ENCODE data around the gene CHRNA7. TPM values are rescaled to one million over a fixed set of nuclear protein-coding genes. Genes with fewer than 3 reads are reported as not detected.

CHRNA7 gene
- total and polyA plus RNA-seq, 10 of the 15 experiments (the other 5 are each of a cell fraction or from before 2014, with no cell fraction given): 0.06 to 0.15 (median 0.12) TPM; not detected in 7

GRCh38 chr15:32119286-32119685 lies 89.0 kb downstream of the CHRNA7 start:
- ChIA-PET POLR2A (no interaction called here), RAD21 (ENCODE audit: unreplicated experiment) (no interaction called here), SMC1A (ENCODE audit: uncharacterized antibody, unreplicated experiment) (no interaction called here), CTCF (no interaction called here)
- BruUV-seq (replicated peaks): no TSS peak
- Histone ChIP-seq H3K27me3 (replicated peaks in 1 of 2; ENCODE audit: control insufficient read depth in 2 of 2, insufficient read depth in 2 of 2, low read length in 1 of 2) (no peaks in the 10 kb centered on the region; a peak in 1 of 4 replicates), H3K27ac (ENCODE audit: control insufficient read depth, insufficient read depth) (no peak overlapping the region), H3K4me2 (ENCODE audit: control insufficient read depth, insufficient read depth) (no peak overlapping the region), H3K4me1 (ENCODE audit: control insufficient read depth, insufficient read depth, low read length) (no peaks in the 10 kb centered on the region; the same call in 1 of the 2 replicates), H3K4me3 (no peak overlapping the region), H3K9me3 (replicated peaks; ENCODE audit: control insufficient read depth, insufficient read depth, low read length) (no peaks in the 10 kb centered on the region), H2AFZ (ENCODE audit: control insufficient read depth, low read depth, low read length) (no peak overlapping the region), H3K79me2 (ENCODE audit: control insufficient read depth, insufficient read depth, low read length) (no peaks in the 10 kb centered on the region), H4K20me1 (ENCODE audit: control insufficient read depth, insufficient read depth) (no peaks in the 10 kb centered on the region), H3K9ac (ENCODE audit: control insufficient read depth, insufficient read depth, low read length) (no peak overlapping the region), H3K36me3 (ENCODE audit: control insufficient read depth in 2 of 2, insufficient read depth in 2 of 2, low read length in 1 of 2) (no peaks in the 10 kb centered on the region)
- intact Hi-C loops (cut with micrococcal nuclease; ENCODE audit: unreplicated experiment): no loop called here
- FAIRE-seq (no peak), ATAC-seq (peak; percentile 31; the same call in 1 of the 3 replicates), DNase-seq (ENCODE audit: low read depth, low spot score) (no peak)
- in situ Hi-C loops (cut with MboI): no loop called here
- 3% methylated on average over 3 of the region's 3 CpGs for WGBS (ENCODE audit: insufficient coverage, insufficient replicate concordance, low lambda C conversion rate, missing lambda C conversion rate)
- TF ChIP-seq CBFB (IDR thresholded peaks at IDR 0.05; ENCODE audit: low read depth) (no peak), NR2C2 (IDR thresholded peaks at IDR 0.05; ENCODE audit: borderline replicate concordance, control insufficient read depth, insufficient read length, low read depth) (no peak), MTA2 (IDR thresholded peaks at IDR 0.05; ENCODE audit: low read depth) (no peak), DPF2 (IDR thresholded peaks at IDR 0.05) (no peak), JUND (IDR thresholded peaks at IDR 0.05; ENCODE audit: low read depth, low read length) (no peak), ETV6 (conservative IDR thresholded peaks at IDR 0.05 in 1 of 2, IDR thresholded peaks at IDR 0.05 in 1 of 2; ENCODE audit: borderline replicate concordance in 1 of 2, low read depth in 1 of 2) (no peak), MYB (IDR thresholded peaks at IDR 0.05; ENCODE audit: borderline replicate concordance, low read depth, low read length) (no peak), EGR1 (IDR thresholded peaks at IDR 0.05; ENCODE audit: borderline replicate concordance in 1 of 2, low read depth in 2 of 2, low read length in 2 of 2) (no peak), PAX8 (IDR thresholded peaks at IDR 0.05) (no peak), HDGF (IDR thresholded peaks at IDR 0.05) (no peak), ZZZ3 (IDR thresholded peaks at IDR 0.05; ENCODE audit: control insufficient read depth, insufficient read length, low read depth) (no peak), ZBTB4 (CRISPR knock-in tag; IDR thresholded peaks at IDR 0.05) (no peak)
- TF ChIP-seq, protein P1, sequence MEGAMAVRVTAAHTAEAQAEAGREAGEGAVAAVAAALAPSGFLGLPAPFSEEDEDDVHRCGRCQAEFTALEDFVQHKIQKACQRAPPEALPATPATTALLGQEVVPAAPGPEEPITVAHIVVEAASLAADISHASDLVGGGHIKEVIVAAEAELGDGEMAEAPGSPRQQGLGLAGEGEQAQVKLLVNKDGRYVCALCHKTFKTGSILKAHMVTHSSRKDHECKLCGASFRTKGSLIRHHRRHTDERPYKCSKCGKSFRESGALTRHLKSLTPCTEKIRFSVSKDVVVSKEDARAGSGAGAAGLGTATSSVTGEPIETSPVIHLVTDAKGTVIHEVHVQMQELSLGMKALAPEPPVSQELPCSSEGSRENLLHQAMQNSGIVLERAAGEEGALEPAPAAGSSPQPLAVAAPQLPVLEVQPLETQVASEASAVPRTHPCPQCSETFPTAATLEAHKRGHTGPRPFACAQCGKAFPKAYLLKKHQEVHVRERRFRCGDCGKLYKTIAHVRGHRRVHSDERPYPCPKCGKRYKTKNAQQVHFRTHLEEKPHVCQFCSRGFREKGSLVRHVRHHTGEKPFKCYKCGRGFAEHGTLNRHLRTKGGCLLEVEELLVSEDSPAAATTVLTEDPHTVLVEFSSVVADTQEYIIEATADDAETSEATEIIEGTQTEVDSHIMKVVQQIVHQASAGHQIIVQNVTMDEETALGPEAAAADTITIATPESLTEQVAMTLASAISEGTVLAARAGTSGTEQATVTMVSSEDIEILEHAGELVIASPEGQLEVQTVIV (IDR thresholded peaks at IDR 0.05; ENCODE audit: borderline replicate concordance, partially characterized antibody): no peak
- TF ChIP-seq, protein P2, sequence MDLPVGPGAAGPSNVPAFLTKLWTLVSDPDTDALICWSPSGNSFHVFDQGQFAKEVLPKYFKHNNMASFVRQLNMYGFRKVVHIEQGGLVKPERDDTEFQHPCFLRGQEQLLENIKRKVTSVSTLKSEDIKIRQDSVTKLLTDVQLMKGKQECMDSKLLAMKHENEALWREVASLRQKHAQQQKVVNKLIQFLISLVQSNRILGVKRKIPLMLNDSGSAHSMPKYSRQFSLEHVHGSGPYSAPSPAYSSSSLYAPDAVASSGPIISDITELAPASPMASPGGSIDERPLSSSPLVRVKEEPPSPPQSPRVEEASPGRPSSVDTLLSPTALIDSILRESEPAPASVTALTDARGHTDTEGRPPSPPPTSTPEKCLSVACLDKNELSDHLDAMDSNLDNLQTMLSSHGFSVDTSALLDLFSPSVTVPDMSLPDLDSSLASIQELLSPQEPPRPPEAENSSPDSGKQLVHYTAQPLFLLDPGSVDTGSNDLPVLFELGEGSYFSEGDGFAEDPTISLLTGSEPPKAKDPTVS (IDR thresholded peaks at IDR 0.05; ENCODE audit: low read depth, low read length): no peak

All from GM12878 (cell line).